ENCODE measurements around the gene MUC12. TPM values are rescaled to one million over a fixed set of nuclear protein-coding genes. Genes with fewer than 3 reads are reported as not detected.
"Not testable (repeated sequence)": the region's sequence is repeated elsewhere in the genome, so short reads cannot be mapped to it uniquely, and the experiment has no call there.

Gene MUC12
- polyA plus RNA-seq, 3 donors = 0.01 to 0.38 (median 0.06) TPM

DNA sequence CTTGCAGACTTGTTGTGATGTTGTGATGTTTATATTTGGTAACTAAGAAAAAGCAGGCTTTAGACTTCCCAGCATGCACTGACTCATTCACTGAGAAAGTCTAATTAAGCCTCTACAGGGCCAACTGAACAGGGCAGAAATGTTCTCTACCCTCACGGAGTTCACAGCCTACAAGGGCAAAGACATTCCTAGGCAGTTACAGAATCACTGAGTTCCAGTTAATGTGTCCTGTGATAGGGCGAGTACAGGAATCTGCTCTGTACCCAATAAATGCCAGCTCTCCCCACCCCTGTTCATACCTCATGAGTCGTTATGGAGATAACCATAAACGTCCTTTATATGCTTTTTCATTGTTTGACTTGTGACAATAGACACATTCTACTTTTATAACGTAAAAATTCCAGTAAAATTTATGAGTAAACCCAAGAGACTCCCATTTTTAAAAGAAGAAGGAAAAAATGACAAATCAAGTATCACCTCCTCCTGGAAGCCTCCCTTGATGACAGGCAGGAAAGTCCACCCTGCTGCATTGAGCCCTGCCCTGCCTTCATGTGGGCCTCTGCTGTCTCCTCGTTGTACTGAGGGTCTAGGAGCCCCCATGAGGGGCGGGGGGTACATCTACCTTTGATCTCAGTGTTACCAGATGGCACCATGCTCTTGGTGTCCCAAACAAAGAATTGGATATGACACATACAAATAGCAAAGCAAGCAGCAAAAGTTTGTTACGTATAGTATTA lies 14.3 kb downstream of the MUC12 start:
- peak; percentile 23 for DNase-seq

DNA sequence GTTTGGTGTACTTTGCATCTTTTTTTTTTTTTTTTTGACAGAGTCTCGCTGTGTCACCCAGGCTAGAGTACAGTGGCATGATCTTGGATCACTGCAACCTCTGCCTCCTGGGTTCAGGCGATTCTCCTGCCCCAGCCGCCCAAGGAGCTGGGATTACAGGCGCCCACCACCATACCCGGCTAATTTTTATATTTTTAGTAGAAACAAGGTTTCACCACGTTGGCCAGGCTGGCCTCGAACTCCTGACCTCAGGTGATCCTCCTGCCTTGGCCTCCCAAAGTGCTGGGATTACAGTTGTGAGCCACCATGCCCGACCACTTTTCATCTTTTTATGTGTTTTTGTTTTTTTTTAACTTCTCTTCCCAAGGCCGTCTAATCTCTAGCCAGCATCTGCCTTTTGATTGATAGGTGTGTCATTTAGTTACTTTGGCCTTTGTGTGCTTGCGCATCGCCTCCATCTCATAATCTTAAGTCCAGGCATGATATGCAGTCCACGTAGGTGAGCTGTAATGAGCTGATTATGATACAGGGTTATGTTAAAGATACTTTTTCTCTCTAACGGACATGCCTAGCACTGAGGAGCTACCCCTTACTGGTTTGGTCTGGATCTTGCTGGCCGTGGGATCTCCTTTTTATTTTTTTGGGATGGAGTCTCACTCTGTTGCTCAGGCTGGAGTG lies 15.0 kb downstream of the MUC12 start:
- not testable (repeated sequence) for DNase-seq

DNA sequence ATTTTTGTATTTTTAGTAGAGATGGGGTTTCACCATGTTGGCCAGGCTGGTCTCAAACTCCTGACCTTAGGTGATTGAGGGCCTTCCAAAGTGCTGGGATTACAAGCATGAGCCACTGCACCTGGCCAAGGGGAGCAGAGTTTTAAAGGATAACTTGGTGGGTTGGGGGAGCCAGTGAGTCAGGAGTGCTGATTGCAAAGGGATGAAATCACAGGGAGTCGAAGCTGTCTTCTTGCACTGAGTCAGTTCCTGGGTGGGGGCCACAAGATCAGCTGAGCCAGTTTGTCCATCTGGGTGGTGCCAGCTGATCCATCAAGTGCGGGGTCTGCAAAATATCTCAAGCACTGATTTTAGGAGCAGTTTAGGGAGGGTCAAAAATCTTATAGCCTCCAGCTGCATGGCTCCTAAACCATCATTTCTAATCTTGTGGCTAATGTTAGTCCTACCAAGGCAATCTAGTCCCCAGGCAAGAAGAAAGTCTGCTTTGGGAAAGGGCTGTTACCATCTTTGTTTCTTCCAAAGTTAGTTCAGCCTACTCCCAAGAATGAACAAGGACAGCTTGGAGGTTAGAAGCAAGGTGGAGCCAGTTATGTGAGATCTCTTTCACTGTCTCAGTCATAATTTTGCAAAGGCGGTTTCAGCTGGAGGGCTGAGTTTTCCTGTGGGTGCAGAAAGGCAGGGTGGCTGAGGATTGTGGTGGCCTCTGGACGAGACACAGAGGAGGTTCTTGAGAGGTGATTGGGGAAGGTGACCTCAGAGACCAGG lies 15.8 kb downstream of the MUC12 start:
- not testable (repeated sequence) for DNase-seq

DNA sequence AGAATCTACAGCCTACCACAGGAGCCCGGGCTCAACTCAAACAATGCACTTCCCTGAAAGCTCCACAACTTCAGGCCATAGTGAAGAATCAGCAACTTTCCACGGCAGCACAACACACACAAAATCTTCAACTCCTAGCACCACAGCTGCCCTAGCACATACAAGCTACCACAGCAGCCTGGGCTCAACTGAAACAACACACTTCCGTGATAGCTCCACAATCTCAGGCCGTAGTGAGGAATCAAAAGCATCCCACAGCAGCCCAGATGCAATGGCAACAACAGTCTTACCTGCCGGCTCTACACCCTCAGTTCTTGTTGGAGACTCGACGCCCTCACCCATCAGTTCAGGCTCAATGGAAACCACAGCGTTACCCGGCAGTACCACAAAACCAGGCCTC lies 22.3 kb downstream of the MUC12 start:
- DNase-seq = no peak

DNA sequence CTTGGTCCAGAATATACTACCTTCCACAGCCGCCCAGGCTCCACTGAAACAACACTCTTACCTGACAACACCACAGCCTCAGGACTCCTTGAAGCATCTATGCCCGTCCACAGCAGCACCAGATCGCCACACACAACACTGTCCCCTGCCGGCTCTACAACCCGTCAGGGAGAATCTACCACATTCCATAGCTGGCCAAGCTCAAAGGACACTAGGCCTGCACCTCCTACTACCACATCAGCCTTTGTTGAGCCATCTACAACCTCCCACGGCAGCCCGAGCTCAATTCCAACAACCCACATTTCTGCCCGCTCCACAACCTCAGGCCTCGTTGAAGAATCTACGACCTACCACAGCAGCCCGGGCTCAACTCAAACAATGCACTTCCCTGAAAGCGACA lies 22.9 kb downstream of the MUC12 start:
- DNase-seq = not testable (repeated sequence)

DNA sequence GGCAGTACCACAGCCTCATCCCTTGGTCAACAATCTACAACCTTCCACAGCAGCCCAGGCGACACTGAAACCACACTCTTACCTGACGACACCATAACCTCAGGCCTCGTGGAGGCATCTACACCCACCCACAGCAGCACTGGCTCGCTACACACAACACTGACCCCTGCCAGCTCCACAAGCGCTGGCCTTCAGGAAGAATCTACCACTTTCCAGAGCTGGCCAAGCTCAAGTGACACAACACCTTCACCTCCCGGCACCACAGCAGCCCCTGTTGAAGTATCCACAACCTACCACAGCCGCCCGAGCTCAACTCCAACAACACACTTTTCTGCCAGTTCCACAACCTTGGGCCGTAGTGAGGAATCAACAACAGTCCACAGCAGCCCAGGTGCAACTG lies 25.3 kb downstream of the MUC12 start:
- not testable (repeated sequence) for DNase-seq

DNA sequence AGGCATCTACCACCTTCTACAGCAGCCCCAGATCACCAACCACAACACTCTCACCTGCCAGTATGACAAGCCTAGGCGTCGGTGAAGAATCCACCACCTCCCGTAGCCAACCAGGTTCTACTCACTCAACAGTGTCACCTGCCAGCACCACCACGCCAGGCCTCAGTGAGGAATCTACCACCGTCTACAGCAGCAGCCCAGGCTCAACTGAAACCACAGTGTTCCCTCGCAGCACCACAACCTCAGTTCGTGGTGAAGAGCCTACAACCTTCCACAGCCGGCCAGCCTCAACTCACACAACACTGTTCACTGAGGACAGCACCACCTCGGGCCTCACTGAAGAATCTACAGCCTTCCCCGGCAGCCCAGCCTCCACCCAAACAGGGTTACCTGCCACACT lies 29.2 kb downstream of the MUC12 start:
- not testable (repeated sequence) for DNase-seq

DNA sequence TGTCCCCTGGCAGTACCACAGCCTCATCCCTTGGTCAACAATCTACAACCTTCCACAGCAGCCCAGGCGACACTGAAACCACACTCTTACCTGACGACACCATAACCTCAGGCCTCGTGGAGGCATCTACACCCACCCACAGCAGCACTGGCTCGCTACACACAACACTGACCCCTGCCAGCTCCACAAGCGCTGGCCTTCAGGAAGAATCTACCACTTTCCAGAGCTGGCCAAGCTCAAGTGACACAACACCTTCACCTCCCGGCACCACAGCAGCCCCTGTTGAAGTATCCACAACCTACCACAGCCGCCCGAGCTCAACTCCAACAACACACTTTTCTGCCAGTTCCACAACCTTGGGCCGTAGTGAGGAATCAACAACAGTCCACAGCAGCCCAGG lies 30.0 kb downstream of the MUC12 start:
- not testable (repeated sequence) for DNase-seq

DNA sequence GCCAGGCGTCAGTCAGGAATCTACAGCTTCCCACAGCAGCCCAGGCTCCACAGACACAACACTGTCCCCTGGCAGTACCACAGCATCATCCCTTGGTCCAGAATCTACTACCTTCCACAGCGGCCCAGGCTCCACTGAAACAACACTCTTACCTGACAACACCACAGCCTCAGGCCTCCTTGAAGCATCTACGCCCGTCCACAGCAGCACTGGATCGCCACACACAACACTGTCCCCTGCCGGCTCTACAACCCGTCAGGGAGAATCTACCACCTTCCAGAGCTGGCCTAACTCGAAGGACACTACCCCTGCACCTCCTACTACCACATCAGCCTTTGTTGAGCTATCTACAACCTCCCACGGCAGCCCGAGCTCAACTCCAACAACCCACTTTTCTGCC lies 30.7 kb downstream of the MUC12 start:
- not testable (repeated sequence) for DNase-seq

DNA sequence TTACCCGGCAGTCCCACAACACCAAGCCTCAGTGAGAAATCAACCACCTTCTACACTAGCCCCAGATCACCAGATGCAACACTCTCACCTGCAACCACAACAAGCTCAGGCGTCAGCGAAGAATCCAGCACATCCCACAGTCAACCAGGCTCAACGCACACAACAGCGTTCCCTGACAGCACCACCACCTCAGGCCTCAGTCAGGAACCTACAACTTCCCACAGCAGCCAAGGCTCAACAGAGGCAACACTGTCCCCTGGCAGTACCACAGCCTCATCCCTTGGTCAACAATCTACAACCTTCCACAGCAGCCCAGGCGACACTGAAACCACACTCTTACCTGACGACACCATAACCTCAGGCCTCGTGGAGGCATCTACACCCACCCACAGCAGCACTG lies 33.0 kb downstream of the MUC12 start:
- DNase-seq = not testable (repeated sequence)

DNA sequence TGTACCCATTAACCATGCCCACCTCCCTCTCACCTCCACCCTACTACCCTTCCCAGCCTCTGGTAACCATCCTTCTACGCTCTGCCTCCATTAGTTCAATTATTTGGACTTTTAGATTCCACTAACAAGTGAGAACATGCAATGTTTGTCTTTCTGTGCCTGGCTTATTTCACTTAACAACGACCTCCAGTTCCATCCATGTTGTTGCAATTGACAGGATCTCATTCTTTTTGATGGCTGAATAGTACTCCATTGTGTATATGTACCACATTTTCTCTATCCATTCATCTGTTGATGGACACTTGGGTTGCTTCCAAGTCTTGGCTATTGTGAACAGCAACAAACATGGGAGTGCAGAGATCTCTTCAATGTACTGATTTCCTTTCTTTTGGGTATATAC lies 38.0 kb downstream of the MUC12 start:
- not testable (repeated sequence) for DNase-seq

DNA sequence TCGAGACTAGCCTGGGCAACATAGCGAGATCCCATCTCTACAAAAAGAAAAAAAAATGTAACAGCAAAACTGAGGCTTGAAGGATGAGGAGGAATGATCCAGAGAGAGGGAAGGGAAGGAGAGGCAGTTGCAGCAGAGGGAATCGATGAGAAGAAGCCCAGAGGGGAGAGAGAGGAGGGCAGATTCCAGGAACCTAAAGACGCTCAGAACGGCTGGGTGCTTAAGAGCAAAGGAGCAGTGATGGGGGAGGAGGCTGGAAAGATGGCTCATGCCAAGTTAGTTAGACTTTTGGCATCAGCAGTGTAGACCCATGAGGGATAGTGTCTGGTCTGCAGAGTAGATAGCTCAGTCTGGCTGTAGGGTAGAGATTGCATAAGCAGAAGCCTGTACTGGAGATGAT lies 40.3 kb downstream of the MUC12 start:
- no peak for DNase-seq

DNA sequence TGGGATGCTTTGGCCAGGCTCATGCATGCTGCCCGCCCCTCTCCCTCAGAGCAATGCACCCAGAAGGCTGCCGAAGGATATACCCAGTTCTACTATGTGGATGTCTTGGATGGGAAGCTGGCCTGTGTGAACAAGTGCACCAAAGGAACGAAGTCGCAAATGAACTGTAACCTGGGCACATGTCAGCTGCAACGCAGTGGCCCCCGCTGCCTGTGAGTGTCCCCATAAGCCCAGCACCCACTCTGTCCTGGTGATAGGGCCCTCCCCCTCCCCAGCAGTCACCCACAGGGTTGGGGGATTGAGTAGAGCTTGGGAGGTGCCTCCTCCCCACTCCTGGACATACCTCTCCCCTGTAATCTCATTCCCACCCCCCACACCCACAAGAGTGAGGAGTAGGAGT lies 43.6 kb downstream of the MUC12 start:
- no peak for DNase-seq

DNA sequence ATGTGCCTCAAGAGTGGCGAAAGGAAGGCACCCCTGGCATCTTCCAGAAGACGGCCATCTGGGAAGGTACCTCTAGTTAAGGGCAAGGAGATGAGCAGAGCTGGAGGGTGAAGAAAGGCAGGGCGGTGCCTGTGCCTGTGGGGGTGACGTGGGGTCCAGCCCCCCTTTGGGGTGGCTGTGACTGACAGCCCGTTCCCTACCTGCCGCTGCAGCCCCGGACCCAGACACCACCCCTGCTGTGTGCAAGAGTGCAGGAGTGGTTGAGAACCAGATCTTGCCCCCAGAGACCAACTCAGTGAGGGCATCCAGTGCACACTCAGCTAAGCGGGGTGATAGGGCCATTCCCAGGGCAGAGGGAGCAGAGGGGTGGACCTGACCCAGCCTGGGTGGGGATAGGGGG lies 46.3 kb downstream of the MUC12 start:
- no peak for DNase-seq

DNA sequence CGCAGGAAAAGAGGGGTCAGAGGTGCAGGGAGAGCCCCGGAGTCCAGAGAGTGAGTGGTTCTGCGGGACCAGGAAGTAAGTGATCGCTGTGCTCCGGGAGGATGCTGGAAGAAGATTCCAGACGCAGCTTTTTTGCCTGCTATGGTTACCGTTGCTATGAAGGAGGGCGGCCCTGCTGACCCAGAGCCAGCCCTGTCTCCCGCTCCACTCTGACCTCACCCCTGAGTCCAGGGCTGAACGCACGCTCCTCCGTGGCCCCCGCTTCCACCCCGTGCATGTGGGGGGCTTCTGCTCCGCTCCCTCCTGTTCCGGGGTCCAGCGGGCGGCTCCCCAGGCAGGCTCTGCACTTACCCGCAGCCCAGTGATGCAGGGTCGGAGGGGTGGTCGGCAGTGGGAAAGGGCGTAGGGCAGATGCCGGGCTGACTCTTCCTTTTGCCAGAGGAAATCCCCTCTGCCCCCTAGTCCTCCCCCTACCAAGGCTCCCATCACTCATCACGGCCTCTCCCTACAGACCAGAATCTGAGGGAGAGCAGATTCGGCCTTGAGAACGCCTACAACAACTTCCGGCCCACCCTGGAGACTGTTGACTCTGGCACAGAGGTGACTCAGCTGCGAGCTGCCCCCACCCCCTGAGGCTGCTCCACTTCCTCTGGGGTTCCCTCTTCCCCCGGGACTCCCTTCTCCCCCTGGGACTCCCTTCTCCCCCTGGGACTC lies 47.9 kb downstream of the MUC12 start:
- DNase-seq = peak; percentile 73

DNA sequence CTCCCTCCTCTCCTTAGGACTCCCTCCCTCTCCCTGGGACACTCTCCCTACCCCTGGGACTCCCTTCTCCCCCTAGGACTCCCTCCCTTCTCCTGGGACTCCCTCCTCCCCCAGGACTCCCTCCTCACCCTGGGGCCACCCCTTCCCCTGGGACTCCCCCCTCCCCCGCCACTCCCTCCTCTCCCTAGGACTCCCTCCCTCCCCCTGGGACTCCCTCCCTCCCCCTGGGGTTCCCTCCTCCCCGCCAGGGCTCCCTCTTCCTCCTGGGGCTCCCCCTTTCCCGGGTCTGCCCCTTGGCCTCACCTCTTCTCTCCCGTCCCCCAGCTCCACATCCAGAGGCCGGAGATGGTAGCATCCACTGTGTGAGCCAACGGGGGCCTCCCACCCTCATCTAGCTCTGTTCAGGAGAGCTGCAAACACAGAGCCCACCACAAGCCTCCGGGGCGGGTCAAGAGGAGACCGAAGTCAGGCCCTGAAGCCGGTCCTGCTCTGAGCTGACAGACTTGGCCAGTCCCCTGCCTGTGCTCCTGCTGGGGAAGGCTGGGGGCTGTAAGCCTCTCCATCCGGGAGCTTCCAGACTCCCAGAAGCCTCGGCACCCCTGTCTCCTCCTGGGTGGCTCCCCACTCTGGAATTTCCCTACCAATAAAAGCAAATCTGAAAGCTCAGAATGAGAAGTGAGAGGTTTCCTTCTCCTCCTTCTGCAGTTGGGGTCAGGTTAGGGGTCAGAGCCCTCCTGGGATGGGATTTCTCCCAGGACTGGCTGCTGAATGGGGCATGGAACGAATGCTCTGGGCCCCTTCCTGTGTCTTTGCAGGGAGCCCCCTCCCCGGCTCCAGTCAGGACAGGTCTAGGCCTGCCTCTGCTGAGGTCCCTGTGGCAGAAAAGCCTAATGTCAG lies 49.2 kb downstream of the MUC12 start:
- peak; percentile 5 for DNase-seq

DNA sequence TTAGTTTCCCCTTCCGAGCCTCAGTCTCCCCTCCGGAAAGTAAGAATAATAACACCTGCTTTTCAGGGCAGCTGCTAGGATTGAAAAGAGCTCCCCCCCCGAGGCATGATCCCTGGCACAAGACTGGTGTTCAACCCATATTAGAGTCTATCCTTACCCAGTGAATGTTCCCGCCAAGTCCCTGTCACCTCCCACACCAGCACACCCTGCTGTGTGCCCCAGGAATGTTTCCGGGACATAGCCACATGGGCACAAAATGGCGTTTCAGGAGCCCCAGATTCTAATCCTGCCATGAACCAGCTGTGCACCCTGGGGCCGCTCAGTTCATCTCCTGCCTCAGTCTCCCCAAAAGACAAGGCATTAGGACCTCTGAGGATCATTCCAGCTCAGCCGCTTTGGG lies 51.1 kb downstream of the MUC12 start:
- DNase-seq = no peak

DNA sequence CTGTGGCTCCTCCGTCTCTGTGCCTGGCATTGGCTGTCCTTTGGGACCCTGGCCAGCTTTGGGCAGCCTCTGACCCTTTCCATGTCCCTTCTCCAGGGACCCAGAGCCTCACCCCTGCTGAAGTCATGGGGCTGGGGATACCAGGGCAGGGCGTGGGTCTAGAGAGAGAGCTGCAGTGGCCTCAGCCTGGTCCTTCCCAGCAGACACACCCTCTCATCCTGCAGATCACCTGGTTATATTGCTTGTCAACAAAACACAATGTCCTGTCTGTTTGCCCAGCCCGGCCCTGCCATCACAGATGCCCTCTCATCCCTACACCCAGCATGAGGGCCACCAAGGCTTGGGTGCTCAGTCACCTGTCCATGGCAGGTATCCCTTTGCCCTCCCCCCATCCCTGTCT lies 52.3 kb downstream of the MUC12 start:
- DNase-seq = no peak

DNA sequence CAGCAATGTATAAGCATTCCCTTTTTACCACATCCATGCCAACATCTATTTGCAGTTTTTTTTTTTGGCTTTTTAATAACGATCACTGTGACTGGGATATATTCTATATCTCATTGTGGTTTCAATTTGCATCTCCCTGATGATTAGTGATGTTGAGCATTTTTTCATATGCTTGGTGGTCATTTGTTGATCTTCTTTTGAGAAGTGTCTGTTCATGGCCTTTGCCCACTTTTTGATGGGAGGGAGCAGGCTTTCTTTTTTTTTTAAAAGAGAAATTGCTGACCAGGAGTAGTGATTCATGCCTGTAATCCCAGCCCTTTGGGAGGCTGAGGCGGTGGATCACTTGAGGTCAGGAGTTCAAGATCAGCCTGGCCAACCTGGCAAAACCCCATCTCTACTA lies 54.5 kb downstream of the MUC12 start:
- DNase-seq = no peak

DNA sequence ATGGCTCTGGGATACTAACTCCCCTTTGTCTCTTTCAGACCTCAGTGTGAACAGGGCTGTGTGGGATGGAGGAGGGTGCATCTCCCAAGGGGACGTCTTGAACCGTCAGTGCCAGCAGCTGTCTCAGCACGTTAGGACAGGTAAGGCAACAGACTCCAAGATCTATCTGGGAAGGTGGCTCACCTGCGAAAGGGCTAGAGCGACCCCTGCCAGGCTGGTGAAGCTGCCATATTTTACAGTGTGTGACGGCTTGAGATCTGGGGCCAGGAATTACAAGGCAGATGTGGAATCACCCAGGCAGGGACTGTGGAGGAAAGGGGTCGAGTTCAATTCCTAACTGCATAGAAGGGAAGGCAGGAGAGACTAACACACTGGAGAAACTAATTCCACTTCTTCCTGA lies 61.7 kb downstream of the MUC12 start:
- DNase-seq = no peak

DNA sequence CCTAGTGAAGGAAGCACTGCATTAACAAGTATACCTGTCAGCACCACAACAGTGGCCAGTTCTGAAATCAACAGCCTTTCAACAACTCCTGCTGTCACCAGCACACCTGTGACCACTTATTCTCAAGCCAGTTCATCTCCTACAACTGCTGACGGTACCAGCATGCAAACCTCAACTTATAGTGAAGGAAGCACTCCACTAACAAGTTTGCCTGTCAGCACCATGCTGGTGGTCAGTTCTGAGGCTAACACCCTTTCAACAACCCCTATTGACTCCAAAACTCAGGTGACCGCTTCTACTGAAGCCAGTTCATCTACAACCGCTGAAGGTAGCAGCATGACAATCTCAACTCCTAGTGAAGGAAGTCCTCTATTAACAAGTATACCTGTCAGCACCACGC lies 66.6 kb downstream of the MUC12 start:
- DNase-seq = no peak
